ENCODE data around the gene C4orf36. TPM values are rescaled to one million over a fixed set of nuclear protein-coding genes. Genes with fewer than 3 reads are reported as not detected.
A peak's percentile ranks its signal among the peaks of the same experiment; 100 is the strongest.

Gene C4orf36
- total and polyA plus RNA-seq, 2 donors (not counting 1 experiment from before 2014, with no cell fraction given) = 0.98 to 6.3 TPM

GRCh38 chr4:86935566-86935852 is 43.3 kb upstream of the C4orf36 start:
- peak overlapping the region; percentile 87 for H3K27ac ChIP-seq (ENCODE audit: insufficient read depth, low read length)
- no peaks in the 10 kb centered on the region for H3K27me3 ChIP-seq (ENCODE audit: control insufficient read depth, insufficient read depth, low read length)
- H3K4me3 ChIP-seq (replicated peaks in 1 of 4; ENCODE audit: control extremely low read depth in 1 of 4, insufficient read depth in 1 of 4, low read depth in 3 of 4, low read length in 4 of 4) = peak overlapping the region; percentile 66 to 80 (median 79)
- no peak for TF ChIP-seq EZH2 (IDR thresholded peaks at IDR 0.05; ENCODE audit: low read length, missing control alignments)
- TF ChIP-seq CTCF (conservative IDR thresholded peaks at IDR 0.05 in 1 of 2, IDR thresholded peaks at IDR 0.05 in 1 of 2; ENCODE audit: low read depth in 1 of 2, low read length in 2 of 2) = no peak
- peaks cover 5% of the 10 kb centered on the region for H3K4me1 ChIP-seq (ENCODE audit: control insufficient read depth, extremely low read depth, insufficient read depth, low read length)
- H4K20me1 ChIP-seq (ENCODE audit: control insufficient read depth, extremely low read depth, insufficient read depth, low read length) = no peaks in the 10 kb centered on the region
- no peaks in the 10 kb centered on the region for H3K36me3 ChIP-seq (ENCODE audit: control insufficient read depth, insufficient read depth, low read length)
- H3K79me2 ChIP-seq (ENCODE audit: control insufficient read depth, insufficient read depth, low read length) = peaks cover 15% of the 10 kb centered on the region
- peak overlapping the region; percentile 89 for H3K9ac ChIP-seq (ENCODE audit: insufficient read depth, low read length)
- H2AFZ ChIP-seq (ENCODE audit: low read length) = peak overlapping the region; percentile 78
- no peaks in the 10 kb centered on the region for H3K9me3 ChIP-seq (ENCODE audit: control insufficient read depth, insufficient read depth, low read depth, low read length)
- H3K4me2 ChIP-seq (ENCODE audit: extremely low read depth, insufficient read depth, low read length) = peak overlapping the region; percentile 88
- DNase-seq (ENCODE audit: low read depth in 2 of 2) = no peak

- H3K36me3 ChIP-seq (ENCODE audit: control insufficient read depth, insufficient read depth, low read length) = no peaks in the 10 kb centered on the region
- no peaks in the 10 kb centered on the region for H3K27me3 ChIP-seq (ENCODE audit: control insufficient read depth, insufficient read depth, low read length)
- peak within 1 kb of the TSS; percentile 88 for H3K4me2 ChIP-seq (ENCODE audit: extremely low read depth, insufficient read depth, low read length)
- peaks cover 15% of the 10 kb centered on the region for H3K79me2 ChIP-seq (ENCODE audit: control insufficient read depth, insufficient read depth, low read length)
- H3K27ac ChIP-seq (ENCODE audit: insufficient read depth, low read length) = peak within 1 kb of the TSS; percentile 87
- no peaks in the 10 kb centered on the region for H4K20me1 ChIP-seq (ENCODE audit: control insufficient read depth, extremely low read depth, insufficient read depth, low read length)
- peak; percentile 86 to 90 for DNase-seq (ENCODE audit: low read depth in 2 of 2)
- peaks cover 5% of the 10 kb centered on the region for H3K4me1 ChIP-seq (ENCODE audit: control insufficient read depth, extremely low read depth, insufficient read depth, low read length)
- peak within 1 kb of the TSS; percentile 66 to 80 (median 79) for H3K4me3 ChIP-seq (replicated peaks in 1 of 4; ENCODE audit: control extremely low read depth in 1 of 4, insufficient read depth in 1 of 4, low read depth in 3 of 4, low read length in 4 of 4)
- H3K9ac ChIP-seq (ENCODE audit: insufficient read depth, low read length) = peak within 1 kb of the TSS; percentile 89
- TF ChIP-seq EZH2 (IDR thresholded peaks at IDR 0.05; ENCODE audit: low read length, missing control alignments) (no peak), CTCF (conservative IDR thresholded peaks at IDR 0.05 in 1 of 2, IDR thresholded peaks at IDR 0.05 in 1 of 2; ENCODE audit: low read depth in 1 of 2, low read length in 2 of 2) (peak in 1 of 2 donors; percentile 21)
- no peaks in the 10 kb centered on the region for H3K9me3 ChIP-seq (ENCODE audit: control insufficient read depth, insufficient read depth, low read depth, low read length)
- H2AFZ ChIP-seq (ENCODE audit: low read length) = peak within 1 kb of the TSS; percentile 87
Observed at GRCh38 chr4:86934771-86935565, 42.7 kb upstream of the C4orf36 start, which contains the start of gene AFF1. AFF1 (plus strand) TSS chr4:86935011; CDS start chr4:86948534, 13,523 bp downstream.

GRCh38 chr4:86934147-86934770 is 42.0 kb upstream of the C4orf36 start:
- H3K4me1 ChIP-seq (ENCODE audit: control insufficient read depth, extremely low read depth, insufficient read depth, low read length) = peaks cover 5% of the 10 kb centered on the region
- H3K4me3 ChIP-seq (replicated peaks in 1 of 4; ENCODE audit: control extremely low read depth in 1 of 4, insufficient read depth in 1 of 4, low read depth in 3 of 4, low read length in 4 of 4) = peak overlapping the region; percentile 51 to 80 (median 72)
- peak overlapping the region; percentile 73 for H3K9ac ChIP-seq (ENCODE audit: insufficient read depth, low read length)
- peak overlapping the region; percentile 88 for H3K4me2 ChIP-seq (ENCODE audit: extremely low read depth, insufficient read depth, low read length)
- no peaks in the 10 kb centered on the region for H3K36me3 ChIP-seq (ENCODE audit: control insufficient read depth, insufficient read depth, low read length)
- H4K20me1 ChIP-seq (ENCODE audit: control insufficient read depth, extremely low read depth, insufficient read depth, low read length) = no peaks in the 10 kb centered on the region
- H3K79me2 ChIP-seq (ENCODE audit: control insufficient read depth, insufficient read depth, low read length) = peaks cover 14% of the 10 kb centered on the region
- TF ChIP-seq CTCF (conservative IDR thresholded peaks at IDR 0.05 in 1 of 2, IDR thresholded peaks at IDR 0.05 in 1 of 2; ENCODE audit: low read depth in 1 of 2, low read length in 2 of 2) (no peak), EZH2 (IDR thresholded peaks at IDR 0.05; ENCODE audit: low read length, missing control alignments) (no peak)
- no peaks in the 10 kb centered on the region for H3K27me3 ChIP-seq (ENCODE audit: control insufficient read depth, insufficient read depth, low read length)
- H3K27ac ChIP-seq (ENCODE audit: insufficient read depth, low read length) = peak overlapping the region; percentile 87
- DNase-seq (ENCODE audit: low read depth in 2 of 2) = peak in 1 of 2 donors; percentile 10
- H3K9me3 ChIP-seq (ENCODE audit: control insufficient read depth, insufficient read depth, low read depth, low read length) = no peaks in the 10 kb centered on the region
- peak overlapping the region; percentile 87 for H2AFZ ChIP-seq (ENCODE audit: low read length)
